ENCODE measurements around the gene PARP8. TPM values are rescaled to one million over a fixed set of nuclear protein-coding genes. Genes with fewer than 3 reads are reported as not detected.
"Not testable (repeated sequence)": the region's sequence is repeated elsewhere in the genome, so short reads cannot be mapped to it uniquely, and the experiment has no call there.

The PARP8 gene
- total RNA-seq, 6 donors from 2014 or later: 33.3 to 64.1 (median 34.6) TPM

DNA sequence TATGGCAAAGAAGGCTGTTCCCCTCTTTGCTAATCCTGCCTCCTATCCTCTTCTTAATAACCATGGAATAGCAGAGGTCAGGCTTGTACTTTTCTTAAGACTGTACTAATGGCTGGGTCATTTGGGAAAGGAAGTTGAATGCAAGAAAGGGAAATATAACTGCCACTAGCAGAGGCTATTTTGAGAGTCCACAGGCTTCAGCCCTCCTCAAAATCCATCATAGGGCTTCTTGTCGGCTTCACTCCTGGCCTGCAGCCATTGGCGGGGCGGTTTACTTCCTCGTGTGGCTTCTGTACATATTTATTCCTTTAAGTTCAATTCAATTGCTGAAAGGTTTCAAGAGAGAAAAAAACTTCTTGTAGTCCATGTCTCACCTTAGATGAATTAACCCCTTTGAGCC lies 2.8 kb upstream of the PARP8 start:
- 18 to 25% methylated on average over 4 of the region's 4 CpGs for WGBS, 2 donors
- ATAC-seq (ENCODE audit: low FRiP score in 2 of 2) (no peak), DNase-seq (peak in 1 of 2 donors; percentile 76)
- Histone ChIP-seq H3K27ac (peak overlapping the region in 2 of 4 donors; percentile 10 to 59), H3K9me3 (no peaks in the 10 kb centered on the region), H3K4me3 (no peak overlapping the region), H3K4me1 (peaks cover 4 to 27% (median 21%) of the 10 kb centered on the region in 4 donors), H3K36me3 (no peaks in the 10 kb centered on the region), H3K27me3 (no peaks in the 10 kb centered on the region)
- TF ChIP-seq, protein P1, sequence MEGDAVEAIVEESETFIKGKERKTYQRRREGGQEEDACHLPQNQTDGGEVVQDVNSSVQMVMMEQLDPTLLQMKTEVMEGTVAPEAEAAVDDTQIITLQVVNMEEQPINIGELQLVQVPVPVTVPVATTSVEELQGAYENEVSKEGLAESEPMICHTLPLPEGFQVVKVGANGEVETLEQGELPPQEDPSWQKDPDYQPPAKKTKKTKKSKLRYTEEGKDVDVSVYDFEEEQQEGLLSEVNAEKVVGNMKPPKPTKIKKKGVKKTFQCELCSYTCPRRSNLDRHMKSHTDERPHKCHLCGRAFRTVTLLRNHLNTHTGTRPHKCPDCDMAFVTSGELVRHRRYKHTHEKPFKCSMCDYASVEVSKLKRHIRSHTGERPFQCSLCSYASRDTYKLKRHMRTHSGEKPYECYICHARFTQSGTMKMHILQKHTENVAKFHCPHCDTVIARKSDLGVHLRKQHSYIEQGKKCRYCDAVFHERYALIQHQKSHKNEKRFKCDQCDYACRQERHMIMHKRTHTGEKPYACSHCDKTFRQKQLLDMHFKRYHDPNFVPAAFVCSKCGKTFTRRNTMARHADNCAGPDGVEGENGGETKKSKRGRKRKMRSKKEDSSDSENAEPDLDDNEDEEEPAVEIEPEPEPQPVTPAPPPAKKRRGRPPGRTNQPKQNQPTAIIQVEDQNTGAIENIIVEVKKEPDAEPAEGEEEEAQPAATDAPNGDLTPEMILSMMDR (IDR thresholded peaks at IDR 0.05): no peak

DNA sequence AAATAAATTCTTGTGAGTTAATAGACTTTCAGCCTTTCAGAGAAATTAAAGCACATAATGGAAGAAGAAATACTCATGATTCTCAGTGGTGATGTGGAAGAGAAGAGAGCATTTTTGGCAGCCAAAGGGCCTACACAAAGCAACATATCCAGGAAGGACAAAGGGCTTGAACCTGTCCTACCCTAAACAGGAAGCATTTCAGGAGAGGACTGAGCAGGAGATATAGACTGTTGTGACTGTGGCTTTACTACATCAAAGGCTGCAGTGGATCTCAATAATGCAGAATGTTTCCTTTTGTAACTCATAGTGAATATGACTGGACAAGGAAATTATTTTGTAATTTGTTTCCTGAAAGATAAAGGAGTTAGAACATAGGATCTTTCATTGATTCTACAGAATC lies 1.3 kb upstream of the PARP8 start:
- Histone ChIP-seq H3K27me3 (no peaks in the 10 kb centered on the region), H3K9me3 (no peaks in the 10 kb centered on the region), H3K36me3 (no peaks in the 10 kb centered on the region), H3K4me1 (peaks cover 12 to 38% (median 23%) of the 10 kb centered on the region in 4 donors), H3K27ac (peak overlapping the region; percentile 94 to 99 (median 96)), H3K4me3 (no peak overlapping the region)
- ATAC-seq (ENCODE audit: low FRiP score in 2 of 2) (peak in 1 of 2 donors; percentile 68), DNase-seq (no peak)
- TF ChIP-seq POLR2A (IDR thresholded peaks at IDR 0.05) (no peak), POLR2AphosphoS5 (IDR thresholded peaks at IDR 0.05) (peak in 1 of 2 donors; percentile 44)

DNA sequence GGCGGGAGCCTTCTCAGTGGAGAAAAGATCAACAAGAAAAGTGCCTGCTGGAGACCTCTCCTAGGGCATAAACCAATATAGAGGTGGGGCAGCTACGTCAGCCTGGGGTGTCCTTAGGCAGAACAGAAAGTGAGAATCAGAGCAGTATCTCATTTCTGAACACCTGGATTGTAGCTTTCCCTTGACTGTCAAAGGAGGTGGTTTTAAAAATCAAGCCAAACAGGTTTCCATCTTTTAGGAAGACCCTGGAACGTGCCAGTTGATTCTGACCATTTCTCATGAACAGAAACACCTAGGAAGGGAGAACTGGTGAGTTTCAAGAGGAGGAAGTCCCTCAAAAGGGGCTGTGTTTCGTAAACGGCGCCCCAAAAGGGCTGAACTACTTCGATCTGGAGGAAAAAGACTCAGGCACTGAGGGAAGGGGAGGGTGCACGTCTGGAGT lies 655 bp upstream of the PARP8 start:
- Histone ChIP-seq H3K4me3 (peak overlapping the region in 3 of 4 donors; percentile 85 to 90 (median 86)), H3K4me1 (peaks cover 12 to 38% (median 23%) of the 10 kb centered on the region in 4 donors), H3K27ac (peak overlapping the region; percentile 94 to 99 (median 96))
- peak in 1 of 4 donors; percentile 55 for TF ChIP-seq POLR2A (IDR thresholded peaks at IDR 0.05)
- peak in 1 of 2 donors; percentile 36 for TF ChIP-seq POLR2AphosphoS5 (IDR thresholded peaks at IDR 0.05)
- 27 to 31% methylated on average over 8 of the region's 8 CpGs for WGBS, 2 donors
- DNase-seq: peak in 1 of 2 donors; percentile 63
- H3K27me3 ChIP-seq; ATAC-seq (ENCODE audit: low FRiP score in 2 of 2); H3K36me3 ChIP-seq; H3K9me3 ChIP-seq: not testable (repeated sequence)

DNA sequence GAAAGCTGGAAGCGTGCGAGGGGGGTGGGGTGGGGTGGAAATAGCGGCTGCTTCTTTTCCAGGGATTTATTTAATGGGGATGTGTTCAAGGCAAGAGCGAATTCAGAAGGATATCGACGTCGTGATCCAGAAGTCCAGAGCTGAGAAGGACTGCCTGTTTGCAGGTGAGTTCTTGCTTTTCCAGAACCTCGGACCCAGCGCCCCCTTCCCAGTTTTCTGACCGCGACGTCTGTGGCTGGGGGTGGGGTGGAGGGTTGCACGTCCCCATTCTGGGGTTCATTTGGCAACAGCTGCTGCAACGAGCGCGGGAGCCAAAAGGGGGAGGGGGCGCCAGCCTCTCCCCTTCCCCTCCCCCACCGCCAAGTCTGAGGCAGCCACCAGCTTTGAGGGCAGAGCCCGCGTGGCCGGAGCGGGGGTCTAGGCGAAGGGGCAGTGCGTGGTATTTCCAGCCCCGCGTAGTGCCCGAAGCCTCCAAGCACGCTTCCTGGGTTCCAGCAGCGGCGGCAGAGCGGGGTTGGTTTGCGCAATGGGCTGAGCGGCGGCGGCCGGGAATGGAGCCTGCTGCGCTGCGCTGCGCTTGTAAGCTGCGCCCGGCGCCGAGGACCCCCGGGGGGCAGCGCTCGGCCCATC lies 701 bp downstream of the PARP8 start:
- peak; percentile 70 to 94 for ATAC-seq (ENCODE audit: low FRiP score in 2 of 2)
- peak; percentile 62 to 94 for DNase-seq
- TF ChIP-seq POLR2AphosphoS5 (IDR thresholded peaks at IDR 0.05) (peak in 1 of 2 donors; percentile 35), POLR2A (IDR thresholded peaks at IDR 0.05) (peak in 1 of 4 donors; percentile 34), EP300 (IDR thresholded peaks at IDR 0.05) (no peak)
- TF ChIP-seq, protein P1 (IDR thresholded peaks at IDR 0.05): no peak
- Histone ChIP-seq H3K4me3 (peak overlapping the region; percentile 85 to 91 (median 88)), H3K27me3 (no peaks in the 10 kb centered on the region), H3K27ac (peak overlapping the region; percentile 94 to 99 (median 96)), H3K36me3 (no peaks in the 10 kb centered on the region), H3K9me3 (no peaks in the 10 kb centered on the region), H3K4me1 (peaks cover 19 to 39% (median 25%) of the 10 kb centered on the region in 4 donors)
- 0 to 3% methylated on average over 10 to 39 of the region's 46 CpGs for WGBS, 2 donors

DNA sequence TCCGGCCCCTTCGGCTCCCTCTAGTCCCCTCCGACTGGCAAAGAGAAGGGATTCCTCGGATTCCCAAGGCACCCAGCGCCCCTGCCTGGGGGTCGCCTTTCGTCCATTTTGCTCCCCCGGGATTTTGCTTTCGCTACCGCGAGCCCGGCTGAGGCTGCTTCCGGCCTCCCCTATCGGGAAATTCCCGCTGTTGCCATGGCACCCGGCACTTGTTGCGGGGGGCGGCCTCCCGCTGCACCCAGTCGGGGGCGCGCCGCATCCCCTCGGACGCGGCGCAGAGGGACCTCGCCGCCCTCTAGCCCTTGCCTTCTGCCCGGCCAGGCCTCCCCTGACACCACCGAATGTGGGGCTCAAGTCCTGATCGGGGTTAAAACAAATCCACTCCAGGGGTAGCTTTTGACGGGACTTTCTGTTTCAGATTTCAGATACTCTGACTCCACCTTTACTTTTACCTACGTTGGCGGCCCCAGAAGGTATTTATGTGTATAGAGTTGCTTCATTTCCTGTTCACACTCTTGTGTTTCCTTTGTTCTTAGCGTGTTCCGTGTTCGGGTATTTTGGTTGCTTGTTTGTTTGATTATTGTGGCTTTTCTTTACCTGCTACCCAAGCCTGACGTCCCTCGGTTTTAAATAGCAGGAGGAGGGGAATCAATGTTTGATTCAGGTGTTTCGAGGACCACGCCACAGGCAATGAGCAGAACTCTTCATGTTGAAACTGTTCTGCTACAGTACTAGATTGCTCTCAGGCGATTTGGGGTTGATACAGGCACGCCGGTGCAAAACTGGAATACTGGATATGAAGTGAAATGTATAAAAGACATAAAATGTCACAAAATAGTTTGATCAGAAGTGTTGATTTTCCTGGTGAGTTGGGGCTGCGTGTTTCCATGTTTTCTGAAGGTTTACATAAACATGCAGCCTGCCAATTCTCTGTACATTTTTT lies 1.5 kb downstream of the PARP8 start:
- H3K36me3 ChIP-seq: no peaks in the 10 kb centered on the region
- 1% methylated on average over 30 to 44 of the region's 46 CpGs for WGBS, 2 donors
- H3K27me3 ChIP-seq: no peaks in the 10 kb centered on the region
- no peaks in the 10 kb centered on the region for H3K9me3 ChIP-seq
- peak overlapping the region; percentile 85 to 91 (median 88) for H3K4me3 ChIP-seq
- TF ChIP-seq, protein P1 (IDR thresholded peaks at IDR 0.05): no peak
- TF ChIP-seq POLR2AphosphoS5 (IDR thresholded peaks at IDR 0.05) (peak; percentile 8 to 28), POLR2A (IDR thresholded peaks at IDR 0.05) (peak in 2 of 4 donors; percentile 65 to 69)
- H3K27ac ChIP-seq: peak overlapping the region; percentile 94 to 99 (median 96)
- DNase-seq (peak; percentile 80 to 92), ATAC-seq (ENCODE audit: low FRiP score in 2 of 2) (peak in 1 of 2 donors; percentile 83)
- peaks cover 26 to 44% (median 30%) of the 10 kb centered on the region in 4 donors for H3K4me1 ChIP-seq

DNA sequence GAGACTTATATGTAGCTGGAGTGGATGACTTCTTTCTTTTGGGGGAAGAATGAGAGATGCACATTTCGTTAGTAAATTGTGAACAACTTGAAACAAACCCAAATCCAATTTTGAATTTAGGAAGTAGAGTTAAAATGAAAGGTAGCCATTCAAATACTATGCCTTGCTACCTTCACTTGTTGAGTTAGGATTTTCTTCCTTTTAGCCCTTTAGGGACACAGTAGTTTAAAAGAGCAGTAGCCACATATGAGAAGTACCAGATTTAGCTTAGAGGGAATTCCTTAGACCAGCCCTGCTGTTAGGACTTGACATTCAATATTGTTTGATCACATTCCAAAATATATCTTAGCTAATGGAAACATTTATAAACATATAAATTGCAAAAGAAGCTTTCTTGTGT lies 2.2 kb downstream of the PARP8 start:
- peaks cover 26 to 41% (median 28%) of the 10 kb centered on the region in 4 donors for H3K4me1 ChIP-seq
- WGBS, 2 donors: 14 to 28% methylated on average over 1 of the region's 1 CpG

More for the DNA sequence above, 2.2 kb downstream of the PARP8 start:
- H3K27me3 ChIP-seq; H3K9me3 ChIP-seq; DNase-seq; H3K36me3 ChIP-seq; ATAC-seq (ENCODE audit: low FRiP score in 2 of 2): not testable (repeated sequence)
- peak overlapping the region in 3 of 4 donors; percentile 85 to 90 (median 86) for H3K4me3 ChIP-seq
- H3K27ac ChIP-seq: peak overlapping the region; percentile 94 to 99 (median 96)

All from upper lobe of left lung (tissue), 6 donors.